ENCODE results near the gene STX5.

The STX5 gene

DNA sequence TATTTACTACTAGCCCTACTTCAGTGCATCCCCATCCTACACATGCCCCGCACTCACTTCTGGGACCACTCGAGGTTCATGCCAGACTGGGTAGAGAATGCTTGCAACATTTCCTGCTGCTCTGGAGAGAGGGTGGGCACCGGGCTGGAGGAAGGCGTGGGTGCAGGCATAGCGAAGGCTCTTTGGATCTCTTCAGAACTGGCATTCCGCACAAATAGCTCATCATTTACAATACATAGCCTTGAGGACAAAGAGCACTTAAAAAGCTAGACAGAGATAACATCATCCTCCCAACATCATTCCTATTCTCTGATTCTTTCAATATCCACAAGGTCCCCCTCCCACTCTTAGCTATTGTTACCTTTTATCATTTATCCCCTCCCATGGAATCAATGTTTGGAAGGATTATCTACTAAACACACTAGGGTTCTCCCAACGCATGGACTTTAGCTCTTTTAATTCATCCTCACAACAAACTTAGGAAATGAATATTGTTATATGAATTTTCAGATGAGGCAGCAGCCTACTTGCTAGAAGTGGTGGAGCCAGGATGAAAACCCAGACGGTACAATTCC is 37.6 kb downstream of the STX5 start:
- Histone ChIP-seq H3K4me3 (no peak overlapping the region), H3K27ac (no peak overlapping the region)

DNA sequence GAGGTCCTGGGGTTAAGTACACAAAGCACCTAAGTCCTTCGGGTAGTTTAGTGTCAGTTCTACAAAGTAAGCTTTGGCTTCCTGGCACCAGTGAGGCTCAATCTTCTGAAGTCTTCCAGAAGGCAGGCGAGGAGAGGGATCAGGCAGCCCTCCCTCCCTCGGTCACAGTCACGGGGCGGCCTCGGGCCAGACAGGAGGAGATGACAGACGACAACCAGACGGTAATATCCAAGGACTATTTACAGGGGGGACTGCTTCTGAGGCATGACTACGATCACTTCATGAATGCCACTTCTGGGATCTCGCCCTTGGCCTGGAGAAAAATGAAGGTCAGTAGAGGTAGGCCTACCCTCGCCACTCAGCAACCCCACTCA is 39.7 kb downstream of the STX5 start:
- Histone ChIP-seq H3K27ac (peak overlapping the region in 19 of 21 experiments; percentile 15 to 94 (median 87)), H3K4me3 (peak overlapping the region in 5 of 7 experiments; percentile 83 to 89 (median 84))

DNA sequence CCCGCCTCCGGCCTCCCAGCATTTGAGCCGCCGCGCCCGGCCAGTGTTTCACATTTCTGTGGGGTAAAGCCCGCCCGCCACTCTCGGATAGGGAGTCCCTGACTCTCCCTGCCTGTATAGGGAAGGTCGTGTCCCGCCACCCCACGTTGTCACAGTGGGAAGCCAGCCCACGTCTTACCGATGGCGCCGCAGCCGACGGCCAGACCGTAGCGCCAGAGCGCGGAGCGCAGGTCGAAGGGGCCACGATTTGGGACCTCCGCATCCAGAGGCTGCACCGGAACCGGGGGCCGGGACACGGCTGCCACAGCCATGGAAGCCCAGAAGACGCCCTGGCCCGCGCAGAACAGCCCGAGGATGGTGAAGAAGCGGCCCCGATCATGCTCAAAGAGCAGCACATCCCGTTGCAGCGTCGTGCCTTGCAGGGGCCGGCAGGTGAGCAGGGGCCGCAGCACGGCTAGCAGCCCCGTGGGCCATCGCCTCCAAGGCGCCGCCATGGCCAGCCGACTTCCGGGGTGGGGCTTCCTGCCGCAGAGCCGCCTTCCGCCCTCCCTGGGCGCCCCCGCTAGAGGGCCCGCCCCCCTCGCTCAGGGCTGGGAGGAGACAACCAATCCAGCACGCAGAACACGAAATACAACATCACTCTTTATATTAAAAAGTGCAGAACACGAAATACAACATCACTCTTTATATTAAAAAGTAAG is 40.2 kb downstream of the STX5 start, which contains the start of gene TMEM223:
Gene TMEM223 (minus strand): TSS at position 506 of the 701 bp plus-strand sequence. CDS start 12 bp downstream, at position 494.
- Histone ChIP-seq H3K27ac (peak within 1 kb of the TSS; percentile 1 to 94 (median 87)), H3K4me3 (peak within 1 kb of the TSS; percentile 76 to 89 (median 84))

DNA sequence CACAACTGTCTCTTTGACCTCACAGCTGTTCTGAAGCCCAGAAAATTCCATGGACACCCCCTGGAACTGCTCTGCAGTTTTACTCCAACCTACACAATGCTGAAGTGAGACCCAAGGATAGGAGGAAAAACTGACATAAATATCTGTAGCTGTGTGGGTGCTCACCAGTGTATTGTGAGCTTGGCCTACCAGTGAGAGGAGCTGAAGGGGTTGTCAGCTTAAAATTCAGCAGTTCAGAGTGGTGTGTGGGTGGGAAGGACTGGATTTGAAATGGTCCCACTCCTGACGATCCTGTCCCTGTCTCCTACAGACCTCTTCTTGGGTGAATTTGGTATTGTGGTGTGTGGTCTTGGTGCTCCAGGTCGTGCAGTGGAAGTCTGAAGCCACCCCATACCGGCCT is 42.3 kb downstream of the STX5 start:
- H3K4me3 ChIP-seq, result no peak overlapping the region
- peak overlapping the region in 1 of 21 experiments; percentile 5 for H3K27ac ChIP-seq

DNA sequence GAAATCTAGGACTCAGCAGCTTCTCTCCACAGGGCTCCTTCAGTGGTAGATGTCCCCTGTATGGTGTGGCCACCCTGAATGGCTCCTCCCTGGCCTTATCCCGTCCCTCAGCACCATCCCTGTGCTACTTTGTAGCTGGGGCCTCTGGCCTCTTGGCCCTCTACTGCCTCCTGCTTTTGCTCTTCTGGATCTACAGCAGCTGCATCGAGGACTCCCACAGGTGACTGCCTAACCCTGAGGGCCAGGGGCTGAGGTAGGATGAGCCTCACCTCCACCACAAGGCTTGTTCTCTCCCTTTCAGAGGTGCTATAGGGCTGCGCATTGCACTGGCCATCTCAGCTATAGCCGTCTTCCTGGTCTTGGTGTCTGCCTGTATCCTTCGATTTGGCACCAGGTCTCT is 42.9 kb downstream of the STX5 start:
- Histone ChIP-seq H3K4me3 (no peak overlapping the region), H3K27ac (peak overlapping the region in 3 of 21 experiments; percentile 8 to 41 (median 13))

DNA sequence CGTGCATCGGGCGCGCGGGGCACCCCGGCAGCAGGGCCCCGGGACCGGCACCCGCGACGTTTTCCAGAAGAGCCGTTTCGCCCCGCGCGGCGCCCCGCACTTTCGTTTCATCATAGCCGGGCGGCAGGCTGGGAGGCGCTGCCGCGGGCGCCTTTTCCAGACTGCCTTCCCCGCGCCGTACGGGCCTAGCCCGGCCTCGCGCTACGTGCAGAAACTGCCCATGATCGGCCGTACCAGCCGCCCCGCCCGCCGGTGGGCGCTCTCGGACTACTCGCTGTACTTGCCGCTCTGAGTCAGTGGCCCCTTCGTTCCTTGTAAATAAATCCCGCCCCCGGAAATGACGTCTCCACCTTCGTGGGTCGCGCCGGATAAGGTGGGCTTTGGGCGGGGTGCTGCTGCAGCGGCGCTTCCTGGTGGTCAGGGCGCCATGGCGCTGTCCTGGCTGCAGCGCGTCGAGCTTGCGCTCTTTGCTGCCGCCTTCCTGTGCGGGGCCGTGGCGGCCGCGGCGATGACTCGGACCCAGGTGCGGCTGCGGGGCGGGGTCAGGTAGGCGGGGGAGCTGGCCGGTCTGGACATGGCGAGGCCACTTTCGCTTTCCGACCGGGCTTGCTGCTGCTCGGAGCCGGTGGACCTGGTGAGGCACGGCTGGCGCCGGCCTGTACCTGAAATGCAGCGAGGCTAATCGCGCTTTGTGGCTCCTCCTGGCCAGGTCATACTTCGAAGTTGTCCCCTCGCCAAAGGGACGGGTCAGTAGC is 44.7 kb downstream of the STX5 start, which contains the start of gene TMEM179B:
Gene TMEM179B (plus strand): TSS at position 398 of the 755 bp plus-strand sequence. CDS start 30 bp downstream, at position 428.
- peak within 1 kb of the TSS; percentile 76 to 99 (median 93) for H3K4me3 ChIP-seq
- H3K27ac ChIP-seq, result peak within 1 kb of the TSS; percentile 71 to 99 (median 95)

DNA sequence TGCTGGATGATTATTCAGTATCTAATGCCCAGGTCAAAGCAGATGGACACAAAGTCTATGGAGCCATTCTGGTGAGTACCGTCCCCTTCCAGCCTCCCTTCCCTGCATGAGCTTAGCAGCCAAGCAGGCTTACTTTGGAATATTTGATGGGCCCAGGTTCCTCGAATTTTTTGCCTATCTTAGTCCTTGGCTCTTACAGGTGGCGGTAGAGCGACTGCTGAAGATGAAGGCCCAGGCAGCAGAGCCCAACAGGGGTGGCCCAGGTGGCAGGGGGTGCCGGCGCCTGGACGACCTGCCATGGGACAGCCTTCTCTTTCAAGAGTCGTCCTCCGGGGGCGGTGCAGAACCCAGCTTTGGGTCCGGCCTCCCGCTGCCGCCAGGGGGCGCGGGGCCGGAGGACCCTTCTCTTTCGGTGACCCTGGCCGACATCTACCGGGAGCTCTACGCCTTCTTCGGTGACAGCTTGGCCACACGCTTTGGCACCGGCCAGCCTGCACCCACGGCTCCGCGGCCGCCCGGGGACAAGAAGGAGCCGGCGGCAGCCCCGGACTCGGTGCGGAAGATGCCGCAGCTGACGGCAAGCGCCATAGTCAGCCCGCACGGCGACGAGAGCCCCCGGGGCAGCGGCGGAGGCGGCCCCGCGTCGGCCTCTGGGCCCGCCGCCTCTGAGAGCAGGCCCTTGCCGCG is 45.4 kb downstream of the STX5 start:
- Histone ChIP-seq H3K4me3 (peak overlapping the region; percentile 76 to 99 (median 93)), H3K27ac (peak overlapping the region; percentile 71 to 99 (median 95))

DNA sequence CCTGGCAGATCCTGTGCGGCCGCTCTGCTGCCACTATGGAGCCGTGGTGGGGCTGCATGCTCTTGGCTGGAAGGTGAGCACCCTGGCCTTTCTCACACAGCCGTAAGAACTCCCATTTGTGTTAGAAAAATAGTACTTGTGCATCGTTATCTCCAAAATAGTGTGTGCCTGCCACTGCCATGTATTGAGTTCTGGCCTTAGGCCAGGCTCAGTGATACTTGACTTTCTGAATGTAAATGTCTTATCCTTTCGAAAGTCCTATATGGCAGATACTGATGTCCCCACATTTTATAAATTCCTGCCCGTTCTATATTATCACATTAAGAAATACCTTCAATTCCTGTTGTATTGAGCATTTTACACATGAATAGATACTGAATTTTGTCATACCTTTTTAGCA is 49.1 kb downstream of the STX5 start:
- no peak overlapping the region for H3K4me3 ChIP-seq
- H3K27ac ChIP-seq, result no peak overlapping the region

DNA sequence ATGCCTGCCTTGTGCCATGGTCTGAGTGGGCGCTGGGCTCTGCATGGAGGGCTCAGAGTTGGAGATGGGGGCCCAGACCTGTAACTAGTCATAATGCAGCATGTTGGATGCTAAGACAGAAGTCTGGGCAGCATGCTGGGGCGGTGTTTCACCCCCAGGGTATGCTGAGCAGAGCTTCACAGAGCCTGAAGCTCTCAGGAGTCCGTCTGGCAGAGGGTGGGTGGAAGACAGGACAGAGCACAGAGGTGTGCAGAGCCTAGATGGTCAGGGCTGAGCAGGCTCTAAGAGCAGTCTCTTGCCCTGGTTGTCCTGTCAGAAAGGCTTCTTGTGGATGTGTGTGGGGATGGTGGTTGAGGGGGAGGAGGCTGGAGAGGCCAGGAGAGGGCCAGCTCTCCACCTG is 53.4 kb downstream of the STX5 start:
- peak overlapping the region in 2 of 21 experiments; percentile 11 to 26 for H3K27ac ChIP-seq
- no peak overlapping the region for H3K4me3 ChIP-seq

DNA sequence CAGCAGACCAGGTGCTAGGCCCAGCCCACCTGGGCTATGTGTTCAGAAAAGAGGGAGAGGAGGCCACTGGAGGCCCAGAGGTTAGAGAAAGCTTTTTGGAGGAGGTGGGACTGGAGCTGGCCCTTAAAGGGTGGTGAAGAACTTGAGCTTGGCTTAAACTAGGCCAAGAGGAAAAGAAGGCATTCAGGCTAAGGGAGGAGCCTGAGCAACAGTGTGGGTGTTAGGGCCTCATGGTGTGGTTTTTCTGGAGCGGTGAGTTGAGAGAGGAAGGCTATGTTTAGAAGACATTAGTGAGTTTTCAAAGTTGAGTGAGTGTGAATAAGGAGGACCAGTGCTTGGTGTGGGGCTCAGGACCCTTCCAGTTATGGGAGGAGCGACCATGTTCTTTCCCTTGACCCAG is 54.5 kb downstream of the STX5 start:
- Histone ChIP-seq H3K4me3 (no peak overlapping the region), H3K27ac (peak overlapping the region in 10 of 21 experiments; percentile 2 to 53 (median 42))

DNA sequence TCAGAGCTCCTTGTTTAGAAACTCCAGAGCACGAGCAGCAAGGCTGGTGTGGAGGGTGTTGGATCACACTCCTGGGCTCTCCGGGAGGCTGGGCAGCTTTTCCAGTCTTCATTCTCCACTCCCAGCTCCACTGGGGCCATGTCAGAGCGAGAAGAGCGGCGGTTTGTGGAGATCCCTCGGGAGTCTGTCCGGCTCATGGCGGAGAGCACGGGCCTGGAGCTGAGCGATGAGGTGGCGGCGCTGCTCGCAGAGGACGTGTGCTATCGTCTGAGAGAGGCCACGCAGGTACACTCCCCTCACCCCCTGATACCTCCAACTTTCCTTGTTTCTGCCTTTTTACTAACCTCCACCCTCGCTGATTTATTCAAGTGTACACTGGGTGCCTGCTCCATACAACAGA is 56.2 kb downstream of the STX5 start:
- Histone ChIP-seq H3K4me3 (no peak overlapping the region), H3K27ac (no peak overlapping the region)

DNA sequence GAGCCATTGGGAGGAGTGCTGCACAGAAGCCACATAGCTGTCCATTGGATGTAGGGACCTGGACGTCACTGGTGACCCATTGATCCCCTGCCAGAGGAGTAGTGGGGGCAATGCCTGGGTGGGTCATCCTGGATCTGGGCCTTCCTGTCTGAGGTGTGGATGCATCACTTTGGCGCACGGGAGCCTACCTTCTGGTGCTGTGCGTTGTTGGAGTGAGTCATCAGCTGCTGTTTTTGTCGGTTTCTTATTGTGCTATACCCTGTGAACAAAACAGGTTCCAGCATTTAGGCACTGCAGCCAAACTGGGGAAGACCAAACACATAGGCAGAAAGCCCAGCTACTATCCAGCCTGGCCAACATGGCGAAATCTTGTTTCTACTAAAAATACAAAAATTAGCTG is 57.4 kb downstream of the STX5 start:
- Histone ChIP-seq H3K27ac (no peak overlapping the region), H3K4me3 (no peak overlapping the region)

DNA sequence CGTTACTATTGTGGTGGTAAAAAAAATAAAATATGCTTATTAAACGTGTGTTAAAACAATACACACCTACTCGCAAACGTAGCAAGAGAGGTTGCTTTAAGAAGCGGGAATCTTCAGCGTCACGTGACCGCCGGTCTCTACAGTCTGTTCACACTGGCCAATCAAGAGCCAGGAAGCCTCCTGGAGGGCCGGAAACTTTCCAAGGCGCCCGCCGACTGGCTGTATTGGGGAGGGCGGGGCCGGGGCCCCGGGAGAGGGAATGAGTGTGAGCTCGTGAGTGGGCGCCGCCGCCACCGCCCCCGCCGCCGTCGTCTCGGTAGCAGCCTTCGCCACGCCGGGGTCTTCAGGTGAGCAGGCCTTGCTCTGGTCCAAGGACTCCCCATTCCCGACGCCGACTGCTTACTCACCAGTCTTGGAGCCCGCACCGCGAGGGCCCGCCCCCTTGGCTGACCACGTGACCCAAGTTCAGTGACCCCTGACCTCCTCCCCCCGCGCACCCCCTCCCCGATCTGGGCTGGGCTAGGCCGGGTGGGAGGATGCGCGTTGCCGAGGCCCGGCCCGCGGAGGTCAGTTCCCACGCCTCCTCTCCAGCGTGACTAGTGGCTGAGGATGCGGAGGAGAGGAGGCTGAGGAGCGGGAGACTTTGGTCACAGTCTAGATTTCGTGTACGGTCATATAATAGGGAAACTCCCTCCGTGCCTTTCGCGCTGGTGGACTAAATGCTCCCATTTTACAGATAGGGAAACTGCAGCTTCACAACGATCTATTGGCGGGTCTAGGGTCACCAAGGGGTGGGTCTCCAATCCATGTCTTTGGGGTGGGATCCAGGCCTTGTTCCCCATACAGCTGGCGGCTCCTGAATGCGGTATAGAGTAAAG is 60.5 kb downstream of the STX5 start, which contains the start of gene TAF6L:
Gene TAF6L (plus strand): TSS at position 253 of the 878 bp plus-strand sequence. CDS start 4,388 bp downstream, outside the sequence.
- peak within 1 kb of the TSS; percentile 58 to 74 (median 67) for H3K4me3 ChIP-seq
- peak within 1 kb of the TSS; percentile 50 to 97 (median 90) for H3K27ac ChIP-seq

DNA sequence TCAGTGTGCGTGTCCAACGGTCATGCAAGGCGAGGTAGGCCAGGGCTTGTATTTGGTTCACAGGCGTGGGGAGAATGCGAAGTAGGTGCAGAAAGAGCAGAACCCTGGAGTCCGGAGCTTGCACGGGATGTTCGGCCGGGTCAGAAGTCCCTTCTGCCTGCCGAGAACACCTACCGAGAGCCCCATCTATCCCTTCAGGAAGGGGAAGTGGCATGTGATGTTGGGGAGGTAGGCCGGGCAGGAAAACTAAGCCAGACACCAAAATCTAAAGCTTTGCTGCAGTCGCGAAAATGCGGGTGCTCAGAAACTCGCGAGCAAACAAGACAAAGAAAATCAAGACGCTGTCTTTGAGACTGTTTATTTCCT is 61.1 kb downstream of the STX5 start:
- H3K27ac ChIP-seq, result peak overlapping the region in 20 of 21 experiments; percentile 76 to 97 (median 90)

DNA sequence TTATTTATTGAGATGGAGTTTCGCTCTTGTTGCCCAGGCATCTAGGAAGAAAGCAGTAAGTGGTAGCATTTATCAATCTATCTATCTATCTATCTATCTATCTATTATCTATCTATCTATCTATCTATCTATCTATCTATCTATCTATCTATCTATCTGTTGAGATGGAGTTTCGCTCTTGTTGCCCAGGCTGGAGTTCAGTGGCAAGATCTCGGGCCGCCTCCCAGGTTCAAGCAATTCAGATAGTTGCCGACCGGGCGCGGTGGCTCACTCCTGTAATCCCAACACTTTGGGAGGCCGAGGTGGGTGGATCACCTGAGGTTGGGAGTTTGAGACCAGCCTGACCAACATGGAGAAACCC is 71.0 kb downstream of the STX5 start:
- H3K27ac ChIP-seq, result peak overlapping the region in 18 of 21 experiments; percentile 52 to 92 (median 82)
- H3K4me3 ChIP-seq, result peak overlapping the region; percentile 54 to 80 (median 67)

More for the DNA sequence above, 61.1 kb downstream of the STX5 start:
- H3K4me3 ChIP-seq, result peak overlapping the region; percentile 58 to 74 (median 67)

DNA sequence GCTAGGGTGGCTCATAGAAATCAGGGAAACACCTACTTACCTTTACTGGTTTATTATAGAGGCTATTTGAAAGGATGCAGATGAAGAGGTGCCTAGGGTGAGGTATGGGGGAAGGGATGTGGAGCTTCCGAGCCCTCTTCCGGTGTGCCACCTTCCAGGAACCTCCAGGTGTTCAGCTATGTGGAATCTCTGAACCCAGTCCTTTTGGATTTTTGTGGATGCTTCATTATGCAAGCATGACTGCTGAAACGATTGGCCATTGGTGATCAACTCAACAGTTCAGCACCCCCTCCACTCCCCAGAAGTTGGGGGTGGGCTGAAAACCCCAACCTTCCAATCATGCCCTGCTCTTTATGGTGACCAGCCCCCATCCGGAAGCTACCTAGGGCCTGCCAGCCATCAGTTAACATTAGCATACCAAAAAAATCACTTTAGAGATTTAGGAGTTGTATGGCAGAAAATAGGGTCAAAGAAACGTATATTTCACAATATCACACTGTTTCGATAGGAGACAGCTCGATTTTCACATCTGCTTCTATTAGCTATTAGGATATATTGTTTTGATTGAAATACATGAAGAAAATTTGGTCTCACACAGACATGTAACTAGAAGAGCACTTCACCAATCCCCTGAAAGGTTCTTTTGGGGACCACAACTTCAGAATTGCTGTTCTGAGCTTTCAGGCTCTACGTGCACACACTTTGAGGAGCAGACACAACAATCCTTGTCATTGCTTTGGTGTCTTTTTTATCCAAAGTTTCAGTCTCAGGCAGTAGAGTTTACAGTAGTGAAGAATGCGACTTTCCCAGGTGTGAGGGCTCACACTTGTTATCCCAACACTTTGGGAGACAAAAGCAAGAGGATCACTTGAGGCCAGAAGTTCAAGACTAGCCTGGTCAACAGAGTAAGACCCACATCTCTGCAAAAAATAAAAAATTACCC is 73.7 kb downstream of the STX5 start:
- H3K27ac ChIP-seq, result no peak overlapping the region
- no peak overlapping the region for H3K4me3 ChIP-seq

All from skin epidermis (tissue), 12 donors.